ENCODE measurements around the gene IRF2BP2. TPM values are rescaled to one million over a fixed set of nuclear protein-coding genes. Genes with fewer than 3 reads are reported as not detected.

IRF2BP2 gene
- total and polyA plus RNA-seq, 2 of the 13 experiments (the other 11 are each of a cell fraction or from before 2014, with no cell fraction given) = 140 to 147 TPM

- no peak for TF ChIP-seq RERE (CRISPR knock-in tag; IDR thresholded peaks at IDR 0.05; ENCODE audit: low read depth)
- TF ChIP-seq ZNF547 (CRISPR knock-in tag; IDR thresholded peaks at IDR 0.05) = no peak
- no peak for TF ChIP-seq ZKSCAN8 (CRISPR knock-in tag; IDR thresholded peaks at IDR 0.05; ENCODE audit: borderline replicate concordance)
- TF ChIP-seq CAMTA2 (CRISPR knock-in tag; IDR thresholded peaks at IDR 0.05; ENCODE audit: borderline replicate concordance) = no peak
- TF ChIP-seq SRSF1 (optimal IDR thresholded peaks at IDR 0.05; ENCODE audit: low read depth, low read length) = no peak
- TF ChIP-seq ZNF7 (CRISPR knock-in tag; IDR thresholded peaks at IDR 0.05) = no peak
- TF ChIP-seq LBX2 (CRISPR knock-in tag; IDR thresholded peaks at IDR 0.05; ENCODE audit: borderline replicate concordance) = no peak
- TF ChIP-seq ZNF607 (CRISPR knock-in tag; IDR thresholded peaks at IDR 0.05; ENCODE audit: borderline replicate concordance) = no peak
- no peak for TF ChIP-seq TEF (CRISPR knock-in tag; IDR thresholded peaks at IDR 0.05)
- TF ChIP-seq SCMH1 (CRISPR knock-in tag; IDR thresholded peaks at IDR 0.05; ENCODE audit: borderline replicate concordance) = no peak
- TF ChIP-seq ZBTB8A (CRISPR knock-in tag; IDR thresholded peaks at IDR 0.05; ENCODE audit: borderline replicate concordance, low read depth) = no peak
- 0 out of 2 replicates have a peak, but pooled peaks have one; percentile 38 for TF ChIP-seq BRD4 (CRISPR knock-in tag; IDR thresholded peaks at IDR 0.05)
- TF ChIP-seq ZBTB14 (CRISPR knock-in tag; IDR thresholded peaks at IDR 0.05) = no peak
- no peak for TF ChIP-seq ZNF674 (CRISPR knock-in tag; IDR thresholded peaks at IDR 0.05; ENCODE audit: low read depth)
- no peak for TF ChIP-seq ZNF75D (CRISPR knock-in tag; IDR thresholded peaks at IDR 0.05; ENCODE audit: borderline replicate concordance)
- TF ChIP-seq NR0B2 (CRISPR knock-in tag; IDR thresholded peaks at IDR 0.05) = 0 out of 2 replicates have a peak, but pooled peaks have one; percentile 32
- no peak for TF ChIP-seq ZKSCAN5 (CRISPR knock-in tag; IDR thresholded peaks at IDR 0.05)
- TF ChIP-seq ZFP41 (CRISPR knock-in tag; IDR thresholded peaks at IDR 0.05; ENCODE audit: borderline replicate concordance) = no peak
- peak; percentile 82; the same call in 1 of the 2 replicates for TF ChIP-seq ZSCAN30 (CRISPR knock-in tag; IDR thresholded peaks at IDR 0.05)
- no peak for TF ChIP-seq ZSCAN29 (CRISPR knock-in tag; conservative IDR thresholded peaks at IDR 0.05)
- TF ChIP-seq RBM39 (IDR thresholded peaks at IDR 0.05; ENCODE audit: low read depth, low read length, poor library complexity, severe bottlenecking) = no peak
Measured at GRCh38 chr1:234620272-234621126, 10.5 kb upstream of the IRF2BP2 start (continued).

Measured in HepG2 (cell line).